GM21367 (cell line): ENCODE results near the gene XRCC3.
"Not testable (repeated sequence)": the region's sequence is repeated elsewhere in the genome, so short reads cannot be mapped to it uniquely, and the experiment has no call there.

Experiments used
- ATAC-seq: cut with Tn5 transposase; IDR thresholded peaks from one replicate; pipeline ENCODE4 v1.9.1; 2021; ENCODE audit not compliant: unreplicated experiment

XRCC3 gene

GRCh38 chr14:103675957-103676356 lies 39.3 kb downstream of the XRCC3 start:
- ATAC-seq, result no peak

- no peak for ATAC-seq
Observed at GRCh38 chr14:103671911-103672310, 43.3 kb downstream of the XRCC3 start.

- no peak for ATAC-seq
Observed at GRCh38 chr14:103669370-103669769, 45.9 kb downstream of the XRCC3 start.

- ATAC-seq, result no peak
Observed at GRCh38 chr14:103668117-103668516, 47.1 kb downstream of the XRCC3 start.

GRCh38 chr14:103667671-103668070 lies 47.6 kb downstream of the XRCC3 start:
- no peak for ATAC-seq

GRCh38 chr14:103663506-103663905 lies 51.7 kb downstream of the XRCC3 start:
- no peak for ATAC-seq

GRCh38 chr14:103662591-103662990 lies 52.7 kb downstream of the XRCC3 start:
- ATAC-seq, result no peak

GRCh38 chr14:103662029-103662428 lies 53.2 kb downstream of the XRCC3 start:
- no peak for ATAC-seq

- ATAC-seq, result no peak
Observed at GRCh38 chr14:103659631-103660030, 55.6 kb downstream of the XRCC3 start.

GRCh38 chr14:103657471-103657870 lies 57.8 kb downstream of the XRCC3 start:
- ATAC-seq, result no peak

- no peak for ATAC-seq
Observed at GRCh38 chr14:103656756-103657133, 58.5 kb downstream of the XRCC3 start.

- ATAC-seq, result no peak
Observed at GRCh38 chr14:103656031-103656755, 59.1 kb downstream of the XRCC3 start.

GRCh38 chr14:103654619-103655018 lies 60.6 kb downstream of the XRCC3 start:
- ATAC-seq, result no peak

- no peak for ATAC-seq
Observed at GRCh38 chr14:103653805-103654204, 61.4 kb downstream of the XRCC3 start.

GRCh38 chr14:103653336-103653735 lies 61.9 kb downstream of the XRCC3 start:
- ATAC-seq, result not testable (repeated sequence)

- no peak for ATAC-seq
Observed at GRCh38 chr14:103652806-103653205, 62.4 kb downstream of the XRCC3 start.

- ATAC-seq, result no peak
Observed at GRCh38 chr14:103651585-103651984, 63.7 kb downstream of the XRCC3 start.

- ATAC-seq, result no peak
Observed at GRCh38 chr14:103650213-103650612, 65.0 kb downstream of the XRCC3 start.

GRCh38 chr14:103649001-103649400 lies 66.2 kb downstream of the XRCC3 start:
- no peak for ATAC-seq
